Middle frontal gyrus (tissue), 1 donor: ENCODE measurements around the gene APOC4.
"Not testable (repeated sequence)": the region's sequence is repeated elsewhere in the genome, so short reads cannot be mapped to it uniquely, and the experiment has no call there.

Source experiments
- DNase-seq: peaks from one replicate; pipeline ENCODE4 v3.0.0-alpha.2; 2015; ENCODE audit warnings: low spot score; ENCODE audit errors: extremely low spot score

Gene APOC4, protein sequence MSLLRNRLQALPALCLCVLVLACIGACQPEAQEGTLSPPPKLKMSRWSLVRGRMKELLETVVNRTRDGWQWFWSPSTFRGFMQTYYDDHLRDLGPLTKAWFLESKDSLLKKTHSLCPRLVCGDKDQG

DNA sequence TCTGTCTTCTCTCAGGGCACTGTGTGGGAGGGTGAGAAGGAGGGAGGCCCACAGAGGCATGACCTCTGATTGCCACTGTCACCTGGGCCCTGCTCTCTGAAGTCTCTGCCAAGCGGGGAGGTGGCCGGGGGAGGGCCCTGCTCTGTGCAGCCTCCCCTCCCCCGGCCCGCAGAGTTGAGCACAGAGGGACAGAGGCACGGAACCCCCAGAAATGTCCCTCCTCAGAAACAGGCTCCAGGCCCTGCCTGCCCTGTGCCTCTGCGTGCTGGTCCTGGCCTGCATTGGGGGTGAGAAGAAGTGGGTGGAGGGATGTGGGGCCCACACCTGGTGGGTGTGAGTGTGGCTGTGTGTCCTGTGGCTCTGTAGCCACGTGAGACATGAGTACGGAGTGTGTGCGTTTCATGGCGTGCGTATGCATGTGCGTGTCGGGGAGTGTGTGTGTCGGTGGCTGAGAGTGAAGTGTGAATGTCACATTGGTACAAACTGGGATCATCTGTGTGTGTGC is at the start of gene APOC4:
TSS of gene APOC4 (plus strand) at position 171 of the 505 bp plus-strand sequence. CDS start at position 212, 41 bp downstream.
- no peak for DNase-seq

DNA sequence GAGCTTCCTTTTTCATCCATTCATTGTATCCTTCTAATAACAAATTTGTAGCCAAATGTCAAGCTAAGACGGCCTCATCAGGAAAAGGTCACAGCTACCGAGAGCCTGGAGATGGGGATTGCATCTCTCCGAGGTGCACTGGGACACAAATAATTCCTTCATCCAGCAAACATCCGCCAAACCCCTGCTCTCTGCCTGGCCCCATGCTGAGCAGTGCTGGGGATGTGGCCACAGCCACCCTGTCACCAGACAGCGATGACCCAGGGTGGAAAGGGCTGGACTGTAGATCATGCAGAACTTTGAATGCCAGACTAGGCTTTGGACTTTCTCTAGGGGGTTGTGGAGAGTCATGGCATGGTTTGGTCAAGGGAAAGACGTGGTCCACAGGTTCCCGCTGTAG is 49.1 kb upstream of the APOC4 start:
- DNase-seq: no peak

DNA sequence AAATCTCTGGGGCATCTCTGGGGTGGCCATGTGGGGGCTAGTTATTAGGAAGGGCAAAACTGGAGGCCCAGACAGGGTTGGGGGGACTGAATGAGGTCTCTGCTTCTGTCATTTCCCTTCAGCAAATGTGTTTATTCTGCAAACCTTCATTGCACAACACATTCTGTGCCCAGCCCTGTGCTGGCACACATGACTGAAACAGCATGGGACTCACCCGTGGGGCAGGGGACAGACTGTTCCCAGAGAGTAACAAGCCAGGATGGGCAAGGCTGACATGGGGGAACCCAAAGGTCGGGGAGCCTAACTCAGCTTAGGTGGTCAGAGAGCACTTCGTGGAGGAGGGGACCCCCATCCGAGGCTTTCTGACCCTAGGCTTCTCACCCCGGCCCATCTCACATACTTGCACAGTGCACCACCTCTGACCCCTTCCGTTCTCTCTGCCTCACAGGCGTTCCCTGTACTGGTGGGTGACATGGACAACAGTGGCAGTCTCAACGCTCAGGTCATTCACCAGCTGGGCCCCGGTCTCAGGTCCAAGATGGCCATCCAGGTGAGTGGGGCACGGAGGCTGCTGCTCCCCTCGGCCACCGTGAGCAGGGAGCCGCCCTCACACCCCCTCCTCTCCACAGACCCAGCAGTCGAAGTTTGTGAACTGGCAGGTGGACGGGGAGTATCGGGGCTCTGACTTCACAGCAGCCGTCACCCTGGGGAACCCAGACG is 48.5 kb upstream of the APOC4 start:
- DNase-seq: no peak

DNA sequence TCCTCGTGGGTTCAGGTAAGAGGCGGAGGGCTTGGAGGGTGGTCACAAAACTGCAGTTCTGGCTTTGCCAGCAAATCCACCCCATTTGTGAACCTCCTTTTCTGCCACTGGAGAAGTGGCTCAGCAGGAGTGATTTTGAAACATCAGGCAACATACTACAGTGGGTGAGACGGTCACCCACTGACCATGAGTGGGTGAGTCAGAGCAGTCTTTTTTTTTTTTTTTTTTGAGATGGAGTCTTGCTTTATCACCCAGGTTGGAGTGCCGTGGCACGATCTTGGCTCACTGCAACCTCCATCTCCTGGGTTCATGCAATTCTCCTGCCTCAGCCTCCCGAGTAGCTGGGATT is 48.0 kb upstream of the APOC4 start:
- no peak for DNase-seq

DNA sequence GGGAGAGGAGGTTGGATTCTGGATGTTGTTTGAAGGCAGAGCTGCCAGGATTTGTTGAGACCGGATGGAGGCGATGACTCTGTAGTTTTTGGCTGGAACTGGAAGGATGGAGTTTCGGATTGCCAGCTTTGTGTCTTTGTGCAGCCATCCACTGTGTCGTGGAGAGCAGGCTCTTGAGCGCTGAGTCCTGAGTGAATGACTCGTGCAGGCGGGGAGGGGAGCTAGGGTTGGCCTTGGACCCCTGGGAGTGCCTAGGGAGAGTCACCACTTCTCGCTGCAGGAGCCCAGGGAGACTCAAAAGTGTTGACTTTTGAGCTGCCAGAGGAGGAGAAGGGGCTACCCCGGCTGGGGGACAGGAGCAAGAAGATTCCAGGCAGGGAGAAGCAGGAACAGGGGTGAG is 47.1 kb upstream of the APOC4 start:
- no peak for DNase-seq

DNA sequence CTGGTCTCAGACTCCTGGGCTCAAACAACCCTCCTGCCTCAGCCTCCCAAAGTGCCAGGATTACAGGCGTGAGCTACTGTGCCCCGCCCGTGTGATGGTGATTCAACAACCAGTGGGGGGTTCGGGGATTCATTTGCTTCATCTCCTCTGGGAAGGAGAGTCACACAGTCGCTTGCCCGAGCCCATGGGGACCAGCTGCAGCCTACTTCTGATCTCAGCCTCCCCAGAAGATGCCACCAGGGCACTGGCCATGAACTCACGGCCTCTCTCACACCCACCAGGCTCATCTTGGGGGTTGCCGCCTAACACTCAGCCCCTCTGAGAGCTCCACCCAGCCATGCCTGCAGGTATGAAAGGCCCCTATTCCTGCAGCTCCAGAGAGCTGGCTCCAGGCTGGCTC is 44.2 kb upstream of the APOC4 start:
- no peak for DNase-seq

- no peak for DNase-seq
These were observed 41.5 kb upstream of the APOC4 start for GRCh38 chr19:44900328-44901244.

- DNase-seq: no peak
These were observed 38.8 kb upstream of the APOC4 start for GRCh38 chr19:44903216-44903601.

DNA sequence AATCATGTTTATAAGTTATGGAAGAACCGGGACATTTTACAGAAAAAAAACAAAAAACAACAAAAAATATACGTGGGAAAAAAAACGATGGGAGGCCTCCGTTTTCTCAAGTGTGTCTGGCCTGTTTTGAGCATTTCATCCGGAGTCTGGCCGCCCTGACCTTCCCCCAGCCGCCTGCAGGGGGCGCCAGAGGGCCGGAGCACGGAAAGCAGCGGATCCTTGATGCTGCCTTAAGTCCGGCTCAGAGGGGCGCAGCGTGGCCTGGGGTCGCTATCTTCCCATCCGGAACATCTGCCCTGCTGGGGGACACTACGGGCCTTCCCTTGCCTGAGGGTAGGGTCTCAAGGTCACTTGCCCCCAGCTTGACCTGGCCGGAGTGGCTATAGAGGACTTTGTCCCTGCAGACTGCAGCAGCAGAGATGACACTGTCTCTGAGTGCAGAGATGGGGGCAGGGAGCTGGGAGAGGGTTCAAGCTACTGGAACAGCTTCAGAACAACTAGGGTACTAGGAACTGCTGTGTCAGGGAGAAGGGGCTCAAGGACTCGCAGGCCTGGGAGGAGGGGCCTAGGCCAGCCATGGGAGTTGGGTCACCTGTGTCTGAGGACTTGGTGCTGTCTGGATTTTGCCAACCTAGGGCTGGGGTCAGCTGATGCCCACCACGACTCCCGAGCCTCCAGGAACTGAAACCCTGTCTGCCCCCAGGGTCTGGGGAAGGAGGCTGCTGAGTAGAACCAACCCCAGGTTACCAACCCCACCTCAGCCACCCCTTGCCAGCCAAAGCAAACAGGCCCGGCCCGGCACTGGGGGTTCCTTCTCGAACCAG is 38.2 kb upstream of the APOC4 start:
- DNase-seq: peak; percentile 13

DNA sequence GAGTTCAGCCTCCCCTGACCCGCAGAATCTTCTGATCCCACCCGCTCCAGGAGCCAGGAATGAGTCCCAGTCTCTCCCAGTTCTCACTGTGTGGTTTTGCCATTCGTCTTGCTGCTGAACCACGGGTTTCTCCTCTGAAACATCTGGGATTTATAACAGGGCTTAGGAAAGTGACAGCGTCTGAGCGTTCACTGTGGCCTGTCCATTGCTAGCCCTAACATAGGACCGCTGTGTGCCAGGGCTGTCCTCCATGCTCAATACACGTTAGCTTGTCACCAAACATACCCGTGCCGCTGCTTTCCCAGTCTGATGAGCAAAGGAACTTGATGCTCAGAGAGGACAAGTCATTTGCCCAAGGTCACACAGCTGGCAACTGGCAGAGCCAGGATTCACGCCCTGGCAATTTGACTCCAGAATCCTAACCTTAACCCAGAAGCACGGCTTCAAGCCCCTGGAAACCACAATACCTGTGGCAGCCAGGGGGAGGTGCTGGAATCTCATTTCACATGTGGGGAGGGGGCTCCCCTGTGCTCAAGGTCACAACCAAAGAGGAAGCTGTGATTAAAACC is 37.5 kb upstream of the APOC4 start:
- no peak for DNase-seq

GRCh38 chr19:44905437-44906160 is 36.4 kb upstream of the APOC4 start, which contains the start of gene APOE:
TSS of gene APOE (plus strand) at chr19:44905796. CDS start at chr19:44906625, 829 bp downstream.
- no peak for DNase-seq

DNA sequence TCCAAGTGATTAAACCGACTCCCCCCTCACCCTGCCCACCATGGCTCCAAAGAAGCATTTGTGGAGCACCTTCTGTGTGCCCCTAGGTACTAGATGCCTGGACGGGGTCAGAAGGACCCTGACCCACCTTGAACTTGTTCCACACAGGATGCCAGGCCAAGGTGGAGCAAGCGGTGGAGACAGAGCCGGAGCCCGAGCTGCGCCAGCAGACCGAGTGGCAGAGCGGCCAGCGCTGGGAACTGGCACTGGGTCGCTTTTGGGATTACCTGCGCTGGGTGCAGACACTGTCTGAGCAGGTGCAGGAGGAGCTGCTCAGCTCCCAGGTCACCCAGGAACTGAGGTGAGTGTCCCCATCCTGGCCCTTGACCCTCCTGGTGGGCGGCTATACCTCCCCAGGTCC is 34.4 kb upstream of the APOC4 start:
- no peak for DNase-seq

DNA sequence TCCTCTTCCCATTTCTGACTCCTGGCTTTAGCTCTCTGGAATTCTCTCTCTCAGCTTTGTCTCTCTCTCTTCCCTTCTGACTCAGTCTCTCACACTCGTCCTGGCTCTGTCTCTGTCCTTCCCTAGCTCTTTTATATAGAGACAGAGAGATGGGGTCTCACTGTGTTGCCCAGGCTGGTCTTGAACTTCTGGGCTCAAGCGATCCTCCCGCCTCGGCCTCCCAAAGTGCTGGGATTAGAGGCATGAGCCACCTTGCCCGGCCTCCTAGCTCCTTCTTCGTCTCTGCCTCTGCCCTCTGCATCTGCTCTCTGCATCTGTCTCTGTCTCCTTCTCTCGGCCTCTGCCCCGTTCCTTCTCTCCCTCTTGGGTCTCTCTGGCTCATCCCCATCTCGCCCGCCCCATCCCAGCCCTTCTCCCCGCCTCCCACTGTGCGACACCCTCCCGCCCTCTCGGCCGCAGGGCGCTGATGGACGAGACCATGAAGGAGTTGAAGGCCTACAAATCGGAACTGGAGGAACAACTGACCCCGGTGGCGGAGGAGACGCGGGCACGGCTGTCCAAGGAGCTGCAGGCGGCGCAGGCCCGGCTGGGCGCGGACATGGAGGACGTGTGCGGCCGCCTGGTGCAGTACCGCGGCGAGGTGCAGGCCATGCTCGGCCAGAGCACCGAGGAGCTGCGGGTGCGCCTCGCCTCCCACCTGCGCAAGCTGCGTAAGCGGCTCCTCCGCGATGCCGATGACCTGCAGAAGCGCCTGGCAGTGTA is 33.8 kb upstream of the APOC4 start:
- no peak for DNase-seq

- no peak for DNase-seq
These were observed 33.2 kb upstream of the APOC4 start for GRCh38 chr19:44908836-44909261.

GRCh38 chr19:44909775-44910174 is 32.3 kb upstream of the APOC4 start:
- no peak for DNase-seq

GRCh38 chr19:44911896-44912295 is 30.1 kb upstream of the APOC4 start:
- not testable (repeated sequence) for DNase-seq

DNA sequence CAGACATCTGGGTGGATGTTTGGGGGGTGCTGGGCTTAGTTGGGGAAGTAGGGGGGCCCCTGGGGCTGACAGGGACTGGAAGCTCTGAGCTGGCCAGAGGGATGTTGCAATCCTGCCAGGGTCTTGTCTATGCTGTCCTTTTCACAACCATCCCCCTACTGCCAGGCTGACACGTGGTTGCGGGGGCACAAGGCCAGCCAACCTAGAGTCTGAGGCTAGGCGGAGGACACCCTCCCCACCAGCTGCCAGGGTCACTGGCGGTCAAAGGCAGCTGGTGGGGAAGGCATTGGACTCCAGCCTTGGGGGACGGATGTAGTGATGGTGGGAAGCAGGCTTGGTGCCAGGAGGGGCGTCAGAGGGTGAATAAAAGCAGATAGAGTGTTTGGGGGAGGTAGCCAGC is 29.2 kb upstream of the APOC4 start:
- DNase-seq: peak; percentile 65

- not testable (repeated sequence) for DNase-seq
These were observed 28.3 kb upstream of the APOC4 start for GRCh38 chr19:44913512-44914432.
